Effector memory CD4-positive, alpha-beta T cell (primary cell): ENCODE measurements around the gene RANBP3.

Experiments used
- DNase-seq, 3 donors: peaks; one replicate each; pipeline ENCODE4 v3.0.0-alpha.2; 2020
- H3K27ac ChIP-seq: 2 replicates; pipeline ENCODE4 v1.7.0; 2013; ENCODE audit warnings: mild to moderate bottlenecking, low read length, moderate library complexity; ENCODE audit not compliant: insufficient read depth, poor library complexity, severe bottlenecking
- H3K27me3 ChIP-seq: replicated peaks from 2 replicates; pipeline ENCODE4 v1.7.0; 2013; ENCODE audit warnings: mild to moderate bottlenecking, low read length; ENCODE audit not compliant: insufficient read depth, control insufficient read depth, poor library complexity, severe bottlenecking
- H3K36me3 ChIP-seq: 2 replicates; pipeline ENCODE4 v1.7.0; 2013; ENCODE audit warnings: mild to moderate bottlenecking, low read length, moderate library complexity; ENCODE audit not compliant: control insufficient read depth, insufficient read depth
- H3K4me1 ChIP-seq: 2 replicates; pipeline ENCODE4 v1.7.0; 2013; ENCODE audit warnings: low read length, mild to moderate bottlenecking; ENCODE audit not compliant: control insufficient read depth, insufficient read depth, poor library complexity, severe bottlenecking
- H3K4me3 ChIP-seq: 2 replicates; pipeline ENCODE4 v1.7.0; 2013; ENCODE audit warnings: low read length, low read depth, mild to moderate bottlenecking; ENCODE audit not compliant: insufficient read depth, poor library complexity, severe bottlenecking
- H3K9me3 ChIP-seq: 2 replicates; pipeline ENCODE4 v1.7.0; 2013; ENCODE audit warnings: mild to moderate bottlenecking, low read length, moderate library complexity; ENCODE audit not compliant: control insufficient read depth

RANBP3 gene

DNA sequence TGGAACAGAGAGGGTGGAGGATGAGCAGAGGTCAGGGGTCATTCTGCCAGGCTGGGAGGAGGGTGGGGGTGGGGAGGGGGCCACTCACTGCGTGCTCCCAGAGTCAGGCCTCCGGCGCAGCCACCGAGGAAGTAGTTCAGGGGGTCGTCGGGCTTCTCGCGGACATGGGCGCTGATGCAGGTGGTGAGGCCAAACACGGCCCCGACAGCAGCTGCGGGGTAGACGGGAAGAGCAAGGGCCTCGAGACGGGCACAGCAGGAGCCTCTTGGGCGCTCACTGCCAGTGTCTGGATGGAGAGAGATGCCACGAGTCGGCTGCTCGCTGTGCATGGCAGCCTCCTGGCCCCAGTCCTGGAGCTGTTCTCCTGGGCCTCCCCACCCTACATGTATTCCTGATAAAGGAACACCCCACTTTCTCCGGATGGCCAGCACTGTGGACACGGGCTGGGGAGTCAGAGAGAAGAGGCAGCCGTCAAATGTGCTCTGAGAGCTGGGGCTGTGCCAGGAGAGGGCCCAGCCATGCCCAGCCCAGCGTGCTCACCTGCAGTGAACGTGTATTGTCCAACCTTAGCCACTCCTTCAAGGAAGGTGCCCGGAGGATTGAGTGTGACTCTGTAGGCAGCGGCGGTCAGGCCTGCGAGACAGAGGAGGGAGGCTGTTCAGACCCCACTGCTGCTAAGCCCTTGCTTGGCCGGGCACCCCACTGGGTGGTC, 81.4 kb downstream of the RANBP3 start:
- Histone ChIP-seq H3K27me3 (no peaks in the 10 kb centered on the region), H3K4me3 (no peak overlapping the region), H3K9me3 (no peaks in the 10 kb centered on the region), H3K4me1 (no peaks in the 10 kb centered on the region), H3K27ac (no peak overlapping the region), H3K36me3 (peaks cover 23% of the 10 kb centered on the region)
- DNase-seq, result no peak

DNA sequence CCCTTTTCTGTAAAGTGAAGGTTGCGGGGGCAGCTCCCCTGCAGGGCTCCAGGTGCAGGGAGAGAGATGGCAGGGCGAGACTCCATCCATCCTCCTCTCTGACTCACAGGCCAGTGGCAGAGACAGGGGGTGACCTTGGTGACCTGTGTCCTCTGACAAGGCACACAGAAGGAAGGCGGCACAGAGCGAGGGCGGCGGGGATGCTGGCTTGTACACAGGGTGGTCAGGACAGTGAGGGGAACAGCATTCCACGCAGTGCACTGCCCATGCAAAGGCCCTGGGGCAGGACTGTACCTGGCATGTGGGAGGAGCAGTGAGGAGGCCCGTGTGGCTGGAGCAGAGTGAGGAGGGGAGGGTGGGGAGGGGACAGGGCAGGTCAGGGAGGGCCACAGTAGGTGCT, 82.0 kb downstream of the RANBP3 start:
- Histone ChIP-seq H3K27me3 (no peaks in the 10 kb centered on the region), H3K27ac (no peak overlapping the region)

DNA sequence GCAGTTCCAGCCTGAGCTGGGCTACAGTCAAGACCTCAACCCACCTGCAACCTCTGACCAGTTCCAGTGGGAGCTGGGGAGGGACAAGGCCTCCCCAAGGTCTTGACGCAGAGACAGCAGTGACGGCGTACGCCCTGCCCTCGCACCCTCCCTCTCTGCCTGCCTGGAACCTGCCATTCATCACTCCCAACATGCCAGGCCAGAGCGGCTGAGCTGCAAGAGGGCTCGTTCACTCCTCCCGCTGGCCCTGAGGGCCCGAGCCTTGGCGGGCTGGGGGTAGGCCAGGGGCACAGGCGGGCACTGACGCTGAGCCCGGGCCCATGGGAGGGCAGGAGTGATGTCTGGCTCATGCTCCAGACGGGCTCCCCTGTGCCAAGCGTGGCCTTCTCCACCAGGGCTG, 82.5 kb downstream of the RANBP3 start:
- Histone ChIP-seq H3K4me3 (no peak overlapping the region), H3K9me3 (no peaks in the 10 kb centered on the region), H3K36me3 (peaks cover 23% of the 10 kb centered on the region)

More for the DNA sequence above, 82.0 kb downstream of the RANBP3 start:
- Histone ChIP-seq H3K36me3 (peaks cover 23% of the 10 kb centered on the region), H3K4me1 (no peaks in the 10 kb centered on the region), H3K9me3 (no peaks in the 10 kb centered on the region), H3K4me3 (no peak overlapping the region)
- DNase-seq, result no peak

DNA sequence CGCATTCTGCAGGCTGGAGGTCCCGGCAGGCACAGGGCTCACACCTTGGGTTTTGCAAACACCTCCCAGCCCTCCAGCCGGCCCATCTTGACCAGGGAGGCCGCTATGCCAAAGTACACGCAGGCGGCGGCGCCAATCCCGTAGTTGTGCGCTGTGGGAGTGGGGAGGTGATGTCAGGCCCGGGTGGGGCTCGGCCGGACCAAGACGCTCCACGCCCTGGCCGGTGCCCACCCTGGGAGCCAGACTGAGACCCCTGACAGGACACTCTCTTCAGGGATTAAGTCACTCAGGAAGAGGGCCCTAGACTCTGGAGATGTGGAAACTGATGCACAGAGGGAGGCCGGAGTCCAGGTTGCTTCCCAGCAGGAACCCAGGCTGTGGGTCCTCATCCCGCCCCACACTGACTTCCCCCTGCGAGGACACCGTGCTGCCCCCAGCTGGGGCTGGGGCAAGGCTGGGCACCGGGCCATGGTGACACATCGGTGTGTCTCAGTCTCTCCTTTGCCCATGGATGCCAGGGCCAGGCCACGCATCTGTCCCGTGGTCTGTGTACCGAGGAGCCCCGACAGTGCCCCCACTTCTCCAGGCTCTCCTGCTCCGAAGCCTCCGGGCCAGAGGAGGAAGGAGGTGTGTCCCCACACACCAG, 83.1 kb downstream of the RANBP3 start:
- no peaks in the 10 kb centered on the region for H3K4me1 ChIP-seq
- H3K4me3 ChIP-seq, result no peak overlapping the region
- H3K27me3 ChIP-seq, result no peaks in the 10 kb centered on the region
- no peaks in the 10 kb centered on the region for H3K9me3 ChIP-seq
- DNase-seq, result no peak
- H3K36me3 ChIP-seq, result peaks cover 23% of the 10 kb centered on the region
- H3K27ac ChIP-seq, result no peak overlapping the region

More for the DNA sequence above, 82.5 kb downstream of the RANBP3 start:
- Histone ChIP-seq H3K4me1 (no peaks in the 10 kb centered on the region), H3K27me3 (no peaks in the 10 kb centered on the region), H3K27ac (no peak overlapping the region)
- no peak for DNase-seq

DNA sequence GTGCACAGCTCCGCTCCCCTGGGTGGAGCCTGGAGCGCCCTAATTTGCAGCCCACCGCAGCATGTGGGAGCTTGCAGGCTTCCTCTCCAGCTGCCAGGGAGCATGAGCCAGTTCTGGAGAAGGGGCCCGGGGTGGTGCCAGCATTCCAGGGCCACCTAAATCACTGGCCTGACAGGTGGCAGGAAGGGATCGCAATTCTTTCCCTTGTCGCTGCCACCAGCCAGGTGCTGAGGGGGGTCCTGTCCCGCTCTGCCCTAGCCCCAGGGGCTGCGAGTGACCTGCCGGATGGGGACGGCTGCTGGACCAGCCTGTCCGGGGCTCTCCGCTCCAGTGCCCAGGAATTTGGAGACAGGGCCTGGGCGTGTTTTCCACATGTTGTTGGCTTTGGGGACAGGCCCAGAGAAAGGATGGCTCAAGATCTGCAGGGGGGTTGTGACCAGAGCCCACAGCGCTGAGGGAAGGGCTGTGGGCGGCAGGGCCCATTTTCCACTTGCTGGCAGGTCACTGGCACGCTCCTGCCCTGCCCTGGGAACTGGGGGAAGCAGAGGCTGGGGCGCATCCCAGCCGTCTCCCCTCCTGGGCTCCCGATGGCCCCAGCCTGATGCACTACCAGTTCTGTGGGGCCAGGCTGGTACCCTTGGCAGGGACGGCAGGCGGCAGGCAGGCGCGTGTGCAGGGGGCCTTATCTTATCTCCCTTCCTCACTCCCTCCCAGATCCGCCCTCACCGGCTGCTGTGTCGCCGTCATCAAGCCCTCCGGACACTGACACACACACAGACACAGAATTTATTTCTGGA, 83.8 kb downstream of the RANBP3 start:
- H3K36me3 ChIP-seq, result peaks cover 23% of the 10 kb centered on the region
- H3K27me3 ChIP-seq, result no peaks in the 10 kb centered on the region
- H3K27ac ChIP-seq, result no peak overlapping the region
- no peaks in the 10 kb centered on the region for H3K4me1 ChIP-seq
- H3K4me3 ChIP-seq, result no peak overlapping the region
- no peak for DNase-seq
- no peaks in the 10 kb centered on the region for H3K9me3 ChIP-seq

DNA sequence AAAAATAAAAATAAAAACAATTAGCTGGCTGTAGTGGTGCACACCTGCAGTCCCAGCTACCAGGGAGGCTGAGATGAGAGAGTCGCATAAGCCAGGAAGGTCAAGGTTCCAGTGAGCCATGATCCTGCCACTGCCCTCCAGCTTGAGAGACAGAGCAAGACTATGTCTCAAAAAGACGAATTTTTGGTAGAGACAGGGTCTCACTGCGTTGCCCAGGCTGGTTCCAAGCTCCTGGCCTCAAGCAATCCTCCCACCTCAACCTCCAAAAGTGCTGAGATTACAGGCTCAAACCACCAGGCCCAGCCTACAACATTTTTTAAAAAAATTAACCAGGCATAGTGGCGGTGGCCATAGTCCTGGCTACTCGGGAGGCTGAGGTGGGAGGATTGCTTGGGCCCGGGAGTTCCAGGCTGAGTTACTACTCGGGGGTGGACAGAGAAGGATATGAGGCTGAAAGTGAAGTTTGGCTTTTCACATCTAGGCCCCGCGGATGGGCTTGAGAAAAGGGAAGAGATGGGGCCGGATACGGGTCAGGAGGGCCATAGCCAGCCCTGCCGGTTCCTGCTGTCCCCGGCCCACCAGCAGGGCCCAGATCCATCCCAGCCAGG, 84.5 kb downstream of the RANBP3 start:
- Histone ChIP-seq H3K36me3 (peaks cover 23% of the 10 kb centered on the region), H3K27ac (no peak overlapping the region), H3K4me1 (no peaks in the 10 kb centered on the region), H3K9me3 (no peaks in the 10 kb centered on the region), H3K27me3 (no peaks in the 10 kb centered on the region), H3K4me3 (no peak overlapping the region)
- no peak for DNase-seq

DNA sequence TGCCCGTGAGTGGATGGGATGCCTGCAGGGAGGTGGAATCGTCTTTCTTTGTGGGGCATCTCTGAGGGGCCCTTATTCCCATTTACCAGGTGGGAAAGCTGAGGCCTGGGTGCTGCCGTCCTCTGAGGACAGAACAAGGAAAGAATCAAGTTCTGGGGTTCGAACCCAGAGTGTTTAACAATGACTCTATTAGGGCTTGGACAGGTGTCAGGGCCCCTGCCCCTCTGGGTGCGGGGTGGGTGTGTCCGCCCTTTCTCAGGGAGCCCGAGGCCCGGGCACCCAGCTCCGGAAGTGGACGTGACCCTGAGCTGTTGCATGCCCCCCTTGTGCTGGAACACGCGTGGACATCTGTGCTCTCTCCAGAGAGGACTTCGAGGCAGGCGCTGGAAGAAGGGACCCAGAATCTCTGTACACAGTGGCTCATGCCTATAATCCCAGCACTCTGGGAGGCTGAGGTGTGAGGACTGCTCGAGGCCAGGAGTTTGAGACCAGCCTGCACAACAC, 85.1 kb downstream of the RANBP3 start:
- no peaks in the 10 kb centered on the region for H3K27me3 ChIP-seq
- peaks cover 23% of the 10 kb centered on the region for H3K36me3 ChIP-seq
- no peaks in the 10 kb centered on the region for H3K9me3 ChIP-seq
- H3K27ac ChIP-seq, result no peak overlapping the region
- H3K4me3 ChIP-seq, result no peak overlapping the region
- DNase-seq, result no peak
- H3K4me1 ChIP-seq, result no peaks in the 10 kb centered on the region

DNA sequence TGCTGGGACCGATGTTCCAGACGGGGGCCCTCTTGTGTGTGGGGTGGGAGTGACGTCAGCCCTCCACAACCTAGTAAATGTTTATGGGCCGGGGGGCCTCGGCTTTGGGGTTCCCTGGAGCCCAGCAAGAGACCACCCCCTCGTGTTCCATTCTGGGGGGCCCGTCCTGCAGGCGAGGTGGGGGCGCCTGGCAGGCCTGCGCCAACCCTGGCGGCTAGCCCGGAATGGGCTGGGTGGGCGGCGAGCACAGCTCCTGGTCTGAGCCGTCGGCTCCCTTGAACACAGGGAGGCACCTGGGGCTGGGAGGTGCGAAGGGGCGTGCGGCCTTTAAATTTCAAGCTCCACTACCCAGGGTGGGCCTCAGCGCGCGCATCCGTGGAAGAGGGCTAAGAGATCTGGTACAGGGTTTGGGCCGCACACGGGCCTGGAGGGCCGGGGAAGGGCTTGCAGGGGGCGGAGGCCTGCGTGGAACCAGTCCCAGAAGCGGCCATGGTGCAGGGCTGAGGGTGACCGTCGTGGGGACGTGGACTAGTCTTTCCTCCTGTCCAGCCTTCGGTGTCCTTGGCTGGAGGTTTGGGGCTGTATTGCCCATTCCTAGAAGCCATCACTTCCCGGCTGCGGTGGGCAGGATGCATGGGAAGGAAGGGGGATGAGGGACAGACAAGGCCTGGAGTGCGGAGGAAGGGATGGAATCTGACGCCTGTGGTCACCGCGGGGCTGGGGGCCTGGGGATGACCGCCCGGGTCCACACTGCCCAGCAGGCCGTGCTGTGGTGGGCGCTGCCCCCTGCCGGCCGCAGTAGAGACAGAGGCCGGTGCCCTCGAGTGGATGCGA, 85.8 kb downstream of the RANBP3 start:
- Histone ChIP-seq H3K27ac (no peak overlapping the region), H3K4me3 (no peak overlapping the region), H3K9me3 (no peaks in the 10 kb centered on the region), H3K36me3 (peaks cover 23% of the 10 kb centered on the region), H3K27me3 (no peaks in the 10 kb centered on the region), H3K4me1 (no peaks in the 10 kb centered on the region)
- DNase-seq, result no peak

DNA sequence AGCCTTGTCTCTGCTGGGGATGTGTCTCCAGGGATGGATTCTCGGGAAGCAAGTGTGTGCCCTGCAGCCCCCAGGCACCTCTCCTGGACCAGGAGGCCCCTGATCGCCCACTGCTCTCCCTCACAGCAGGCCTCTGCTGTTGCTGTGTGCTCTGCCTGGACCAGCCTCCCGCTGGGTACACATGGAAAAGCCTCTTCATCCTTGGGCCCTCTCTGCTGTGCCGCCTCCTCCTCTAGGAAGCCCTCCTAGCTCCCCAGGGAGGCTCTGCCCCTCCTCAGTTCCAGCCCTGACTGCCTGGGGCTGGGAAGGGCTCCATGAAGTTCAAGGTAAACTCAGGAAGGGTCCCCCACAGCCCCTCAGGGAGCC, 86.4 kb downstream of the RANBP3 start:
- Histone ChIP-seq H3K4me3 (no peak overlapping the region), H3K9me3 (no peaks in the 10 kb centered on the region), H3K27ac (no peak overlapping the region), H3K36me3 (peaks cover 18% of the 10 kb centered on the region), H3K27me3 (no peaks in the 10 kb centered on the region), H3K4me1 (no peaks in the 10 kb centered on the region)
- DNase-seq, result no peak
